GM12878 (cell line): ENCODE measurements around the gene C20orf173. TPM values are rescaled to one million over a fixed set of nuclear protein-coding genes. Genes with fewer than 3 reads are reported as not detected.

Experiments
- ASH2L ChIP-seq: fragments of 300-600, 200-600 bp; sonication (generic); IDR thresholded peaks from 2 replicates; pipeline ENCODE4 v1.6.1; 2017; ENCODE audit warnings: low read depth, mild to moderate bottlenecking, borderline replicate concordance
- BCL11A ChIP-seq: IDR thresholded peaks from 2 replicates; pipeline ENCODE4 v1.6.1; 2011; ENCODE audit warnings: low read depth, low read length
- CBX3 ChIP-seq: fragments of 200-600 bp; sonication (generic); IDR thresholded peaks from 2 replicates; pipeline ENCODE4 v1.6.1; 2016; ENCODE audit warnings: low read depth, borderline replicate concordance
- CREB1 ChIP-seq: IDR thresholded peaks from 2 replicates; pipeline ENCODE4 v1.6.1; 2012; ENCODE audit warnings: low read depth, mild to moderate bottlenecking, inconsistent platforms
- DPF2 ChIP-seq: fragments of 450-650 bp; IDR thresholded peaks from 2 replicates; pipeline ENCODE4 v1.6.1; 2017; ENCODE audit warnings: mild to moderate bottlenecking
- EGR1 ChIP-seq, 2 experiments: IDR thresholded peaks; 1 replicate in 1 of 2; 2 replicates in 1 of 2; pipeline ENCODE4 v1.6.1; 2011 to 2012; ENCODE audit warnings: low read depth in 2 of 2, low read length in 2 of 2, borderline replicate concordance in 1 of 2, mild to moderate bottlenecking in 1 of 2, moderate library complexity in 1 of 2
- EZH2 ChIP-seq: IDR thresholded peaks from 2 replicates; pipeline ENCODE4 v1.6.1; 2012; ENCODE audit warnings: low read depth, mild to moderate bottlenecking, control low read depth, inconsistent platforms, low read length, borderline replicate concordance; ENCODE audit not compliant: control insufficient read depth
- HDAC6 ChIP-seq: fragments of 200-600 bp; sonication (generic); IDR thresholded peaks from one replicate; pipeline ENCODE4 v1.8.0; 2017; ENCODE audit warnings: antibody characterized with exemption; ENCODE audit not compliant: unreplicated experiment
- JUNB ChIP-seq: IDR thresholded peaks from 2 replicates; pipeline ENCODE4 v1.6.1; 2016; ENCODE audit warnings: antibody characterized with exemption, mild to moderate bottlenecking
- KAT2A ChIP-seq: conservative IDR thresholded peaks from 2 replicates; pipeline ENCODE4 v1.6.1; 2011; ENCODE audit warnings: low read depth, low read length; ENCODE audit not compliant: control insufficient read depth
- MEF2B ChIP-seq: fragments of 450-650 bp; IDR thresholded peaks from 2 replicates; pipeline ENCODE4 v1.6.1; 2018; ENCODE audit warnings: mild to moderate bottlenecking, moderate library complexity; ENCODE audit not compliant: partially characterized antibody, poor library complexity, severe bottlenecking
- NFXL1 ChIP-seq: fragments of 450-650 bp; IDR thresholded peaks from 2 replicates; pipeline ENCODE4 v1.6.1; 2017; ENCODE audit warnings: antibody characterized with exemption, mild to moderate bottlenecking, borderline replicate concordance
- NR2F1 ChIP-seq: fragments of 450-650 bp; conservative IDR thresholded peaks from 2 replicates; pipeline ENCODE4 v1.6.1; 2017; ENCODE audit warnings: mild to moderate bottlenecking
- POU2F2 ChIP-seq: IDR thresholded peaks from 3 replicates; pipeline ENCODE4 v1.6.1; 2011; ENCODE audit warnings: low read depth, mild to moderate bottlenecking, low read length, borderline replicate concordance
- RAD21 ChIP-seq: IDR thresholded peaks from 2 replicates; pipeline ENCODE4 v1.6.1; 2011; ENCODE audit warnings: mild to moderate bottlenecking, low read depth, low read length, moderate library complexity; ENCODE audit not compliant: insufficient read depth
- RUNX3 ChIP-seq: IDR thresholded peaks from 2 replicates; pipeline ENCODE4 v1.6.1; 2012; ENCODE audit warnings: low read length, inconsistent platforms
- SPI1 ChIP-seq: IDR thresholded peaks from 2 replicates; pipeline ENCODE4 v1.6.1; 2011; ENCODE audit warnings: low read depth, mild to moderate bottlenecking, low read length, moderate library complexity, borderline replicate concordance; ENCODE audit not compliant: insufficient read depth
- SRF ChIP-seq, 2 experiments: IDR thresholded peaks; 2 replicates each; pipeline ENCODE4 v1.6.1; 2011; ENCODE audit warnings: low read depth in 2 of 2, low read length in 2 of 2, mild to moderate bottlenecking in 1 of 2, moderate library complexity in 1 of 2
- STAT3 ChIP-seq: IDR thresholded peaks from 2 replicates; pipeline ENCODE4 v1.6.1; 2011; ENCODE audit warnings: low read depth, low read length, improper control_type of control experiment
- SUZ12 ChIP-seq: fragments of 200-600 bp; sonication (generic); IDR thresholded peaks from one replicate; pipeline ENCODE4 v1.6.1; 2018; ENCODE audit warnings: antibody characterized with exemption, mild to moderate bottlenecking; ENCODE audit not compliant: unreplicated experiment
- YBX1 ChIP-seq: fragments of 450-650 bp; IDR thresholded peaks from 2 replicates; pipeline ENCODE4 v1.6.1; 2016; ENCODE audit warnings: antibody characterized with exemption
- YY1 ChIP-seq: IDR thresholded peaks from 2 replicates; pipeline ENCODE4 v1.6.1; 2011; ENCODE audit warnings: low read depth, mild to moderate bottlenecking, low read length
- polyA plus RNA-seq, 11 experiments: library from polyadenylated mRNA; depleted of rRNA in 4 of 11; unstranded in 6 of 11; stranded (reverse) in 5 of 11; fragments of >200 nt; fragmentation: Nextera tagmentation in 4 of 11; fragmentation: Illumina TruSeq in 1 of 11; extraction: Ambion mirVana in 4 of 11; extraction: Trizol in 1 of 11; gene quantifications; 1 replicate in 1 of 11; 2 replicates in 10 of 11; pipeline versions ENCODE4 v1.2.1 to v1.2.3, GENCODE V29; 2011 to 2016; ENCODE audit warnings: inconsistent platforms in 2 of 11, missing spikeins in 2 of 11, low read depth in 1 of 11
- total RNA-seq, 4 experiments: library from RNA; depleted of rRNA in 3 of 4; stranded (reverse); fragments of >200 nt in 3 of 4; fragmentation: Illumina TruSeq in 1 of 4; extraction: Trizol in 1 of 4; gene quantifications; 2 replicates each; pipeline versions ENCODE4 v1.2.1 to v1.2.3, GENCODE V29; 2013 to 2021
- TF ChIP-seq, protein P1 (sequence below), 3 experiments: IDR thresholded peaks in 2 of 3; conservative IDR thresholded peaks in 1 of 3; 2 replicates each; pipeline ENCODE4 v1.5.1; 2011; ENCODE audit warnings: low read depth in 3 of 3, low read length in 3 of 3, mild to moderate bottlenecking in 3 of 3, control low read depth in 2 of 3, moderate library complexity in 2 of 3, inconsistent platforms in 1 of 3, mixed read lengths in 1 of 3; ENCODE audit not compliant: control insufficient read depth in 2 of 3, insufficient read depth in 1 of 3; ENCODE audit errors: extremely low read depth in 1 of 3
- TF ChIP-seq, protein P2 (sequence below): fragments of 450-650 bp; IDR thresholded peaks from 2 replicates; pipeline ENCODE4 v1.6.1; 2014; ENCODE audit warnings: mild to moderate bottlenecking
- TF ChIP-seq, protein P3 (sequence below): fragments of 150-350 bp; IDR thresholded peaks from 2 replicates; pipeline ENCODE4 v1.6.1; 2016; ENCODE audit warnings: low read depth, low read length

The C20orf173 gene
- total and polyA plus RNA-seq, 10 of the 15 experiments (the other 5 are each of a cell fraction or from before 2014, with no cell fraction given) = not detected

DNA sequence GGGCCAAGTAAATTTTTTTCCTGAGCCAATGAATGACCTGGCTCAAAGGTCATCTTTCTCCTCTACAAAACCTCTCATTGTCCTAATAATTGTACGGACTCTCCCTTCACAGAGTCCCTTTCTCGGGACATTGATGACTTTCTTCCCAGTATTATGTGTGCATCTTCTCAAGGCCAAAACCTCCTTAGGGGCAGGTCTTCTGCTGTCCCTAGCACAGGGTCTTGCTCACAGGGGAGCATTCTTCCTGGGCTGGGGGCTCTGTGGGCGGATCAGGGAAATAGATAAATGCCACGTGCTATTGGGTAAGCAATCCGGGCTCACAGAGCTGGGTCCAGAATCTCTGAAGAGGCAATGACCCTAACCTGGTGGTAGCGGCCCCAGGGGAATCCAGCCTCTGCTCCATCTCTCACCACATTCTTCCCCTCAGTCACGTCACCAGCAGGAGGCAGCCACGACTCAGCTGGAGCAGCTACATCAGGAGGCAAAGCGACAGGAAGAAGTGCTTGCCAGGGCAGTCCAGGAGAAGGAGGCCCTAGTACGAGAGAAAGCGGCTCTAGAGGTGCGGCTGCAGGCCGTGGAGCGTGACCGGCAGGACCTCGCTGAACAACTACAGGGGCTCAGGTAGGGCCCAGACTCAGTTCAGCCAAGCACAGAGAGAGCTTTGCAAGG, 50.5 kb downstream of the C20orf173 start (continued):
- TF ChIP-seq, protein P1, sequence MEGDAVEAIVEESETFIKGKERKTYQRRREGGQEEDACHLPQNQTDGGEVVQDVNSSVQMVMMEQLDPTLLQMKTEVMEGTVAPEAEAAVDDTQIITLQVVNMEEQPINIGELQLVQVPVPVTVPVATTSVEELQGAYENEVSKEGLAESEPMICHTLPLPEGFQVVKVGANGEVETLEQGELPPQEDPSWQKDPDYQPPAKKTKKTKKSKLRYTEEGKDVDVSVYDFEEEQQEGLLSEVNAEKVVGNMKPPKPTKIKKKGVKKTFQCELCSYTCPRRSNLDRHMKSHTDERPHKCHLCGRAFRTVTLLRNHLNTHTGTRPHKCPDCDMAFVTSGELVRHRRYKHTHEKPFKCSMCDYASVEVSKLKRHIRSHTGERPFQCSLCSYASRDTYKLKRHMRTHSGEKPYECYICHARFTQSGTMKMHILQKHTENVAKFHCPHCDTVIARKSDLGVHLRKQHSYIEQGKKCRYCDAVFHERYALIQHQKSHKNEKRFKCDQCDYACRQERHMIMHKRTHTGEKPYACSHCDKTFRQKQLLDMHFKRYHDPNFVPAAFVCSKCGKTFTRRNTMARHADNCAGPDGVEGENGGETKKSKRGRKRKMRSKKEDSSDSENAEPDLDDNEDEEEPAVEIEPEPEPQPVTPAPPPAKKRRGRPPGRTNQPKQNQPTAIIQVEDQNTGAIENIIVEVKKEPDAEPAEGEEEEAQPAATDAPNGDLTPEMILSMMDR (IDR thresholded peaks at IDR 0.05 in 2 of 3, conservative IDR thresholded peaks at IDR 0.05 in 1 of 3; ENCODE audit: control insufficient read depth in 2 of 3, extremely low read depth in 1 of 3, insufficient read depth in 1 of 3, low read depth in 3 of 3, low read length in 3 of 3) = peak; percentile 35 to 53 (median 49)
- TF ChIP-seq POU2F2 (no peak), YY1 (no peak), KAT2A (no peak), NR2F1 (no peak), SUZ12 (no peak), BCL11A (no peak), MEF2B (peak; percentile 59), DPF2 (no peak), HDAC6 (no peak), SPI1 (no peak), JUNB (no peak), RUNX3 (peak; percentile 47), YBX1 (no peak), CREB1 (no peak), NFXL1 (no peak), EZH2 (no peak), SRF (IDR thresholded peaks at IDR 0.05; ENCODE audit: low read depth in 2 of 2, low read length in 2 of 2) (no peak), EGR1 (IDR thresholded peaks at IDR 0.05; ENCODE audit: borderline replicate concordance in 1 of 2, low read depth in 2 of 2, low read length in 2 of 2) (no peak), RAD21 (peak; percentile 63), ASH2L (no peak), STAT3 (no peak), CBX3 (no peak)
- TF ChIP-seq, protein P2, sequence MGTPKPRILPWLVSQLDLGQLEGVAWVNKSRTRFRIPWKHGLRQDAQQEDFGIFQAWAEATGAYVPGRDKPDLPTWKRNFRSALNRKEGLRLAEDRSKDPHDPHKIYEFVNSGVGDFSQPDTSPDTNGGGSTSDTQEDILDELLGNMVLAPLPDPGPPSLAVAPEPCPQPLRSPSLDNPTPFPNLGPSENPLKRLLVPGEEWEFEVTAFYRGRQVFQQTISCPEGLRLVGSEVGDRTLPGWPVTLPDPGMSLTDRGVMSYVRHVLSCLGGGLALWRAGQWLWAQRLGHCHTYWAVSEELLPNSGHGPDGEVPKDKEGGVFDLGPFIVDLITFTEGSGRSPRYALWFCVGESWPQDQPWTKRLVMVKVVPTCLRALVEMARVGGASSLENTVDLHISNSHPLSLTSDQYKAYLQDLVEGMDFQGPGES = no peak
- TF ChIP-seq, protein P3, sequence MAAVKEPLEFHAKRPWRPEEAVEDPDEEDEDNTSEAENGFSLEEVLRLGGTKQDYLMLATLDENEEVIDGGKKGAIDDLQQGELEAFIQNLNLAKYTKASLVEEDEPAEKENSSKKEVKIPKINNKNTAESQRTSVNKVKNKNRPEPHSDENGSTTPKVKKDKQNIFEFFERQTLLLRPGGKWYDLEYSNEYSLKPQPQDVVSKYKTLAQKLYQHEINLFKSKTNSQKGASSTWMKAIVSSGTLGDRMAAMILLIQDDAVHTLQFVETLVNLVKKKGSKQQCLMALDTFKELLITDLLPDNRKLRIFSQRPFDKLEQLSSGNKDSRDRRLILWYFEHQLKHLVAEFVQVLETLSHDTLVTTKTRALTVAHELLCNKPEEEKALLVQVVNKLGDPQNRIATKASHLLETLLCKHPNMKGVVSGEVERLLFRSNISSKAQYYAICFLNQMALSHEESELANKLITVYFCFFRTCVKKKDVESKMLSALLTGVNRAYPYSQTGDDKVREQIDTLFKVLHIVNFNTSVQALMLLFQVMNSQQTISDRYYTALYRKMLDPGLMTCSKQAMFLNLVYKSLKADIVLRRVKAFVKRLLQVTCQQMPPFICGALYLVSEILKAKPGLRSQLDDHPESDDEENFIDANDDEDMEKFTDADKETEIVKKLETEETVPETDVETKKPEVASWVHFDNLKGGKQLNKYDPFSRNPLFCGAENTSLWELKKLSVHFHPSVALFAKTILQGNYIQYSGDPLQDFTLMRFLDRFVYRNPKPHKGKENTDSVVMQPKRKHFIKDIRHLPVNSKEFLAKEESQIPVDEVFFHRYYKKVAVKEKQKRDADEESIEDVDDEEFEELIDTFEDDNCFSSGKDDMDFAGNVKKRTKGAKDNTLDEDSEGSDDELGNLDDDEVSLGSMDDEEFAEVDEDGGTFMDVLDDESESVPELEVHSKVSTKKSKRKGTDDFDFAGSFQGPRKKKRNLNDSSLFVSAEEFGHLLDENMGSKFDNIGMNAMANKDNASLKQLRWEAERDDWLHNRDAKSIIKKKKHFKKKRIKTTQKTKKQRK = no peak
